HG03432 (cell line): Measurements from ENCODE around the gene SLC1A1.
"Not testable (repeated sequence)": the region's sequence is repeated elsewhere in the genome, so short reads cannot be mapped to it uniquely, and the experiment has no call there.

Experiments used
- ATAC-seq: cut with Tn5 transposase; IDR thresholded peaks from one replicate; pipeline ENCODE4 v1.9.1; 2021; ENCODE audit warnings: mild to moderate bottlenecking, moderate library complexity; ENCODE audit not compliant: unreplicated experiment

The SLC1A1 gene

DNA sequence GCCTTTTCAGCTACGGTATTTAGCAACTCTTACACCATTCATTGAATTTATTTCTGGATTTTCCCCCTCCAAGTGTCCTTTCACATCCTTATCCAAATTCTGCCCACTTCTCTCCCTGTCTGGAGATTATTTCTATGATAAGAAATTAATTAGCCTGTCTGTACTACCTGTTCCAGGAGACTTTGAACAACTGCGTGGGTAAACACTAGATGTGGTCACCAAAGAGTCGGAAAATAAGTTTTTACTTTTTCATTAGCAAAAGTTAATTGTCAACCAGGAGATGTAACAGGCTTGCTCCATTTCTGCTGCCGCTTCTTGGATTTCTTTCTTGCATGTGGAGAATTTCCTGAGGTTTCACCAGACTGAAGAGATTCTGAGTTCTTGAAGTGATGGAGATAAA lies 14.0 kb downstream of the SLC1A1 start:
- no peak for ATAC-seq

GRCh38 chr9:4506490-4506889 lies 16.2 kb downstream of the SLC1A1 start:
- ATAC-seq: no peak

DNA sequence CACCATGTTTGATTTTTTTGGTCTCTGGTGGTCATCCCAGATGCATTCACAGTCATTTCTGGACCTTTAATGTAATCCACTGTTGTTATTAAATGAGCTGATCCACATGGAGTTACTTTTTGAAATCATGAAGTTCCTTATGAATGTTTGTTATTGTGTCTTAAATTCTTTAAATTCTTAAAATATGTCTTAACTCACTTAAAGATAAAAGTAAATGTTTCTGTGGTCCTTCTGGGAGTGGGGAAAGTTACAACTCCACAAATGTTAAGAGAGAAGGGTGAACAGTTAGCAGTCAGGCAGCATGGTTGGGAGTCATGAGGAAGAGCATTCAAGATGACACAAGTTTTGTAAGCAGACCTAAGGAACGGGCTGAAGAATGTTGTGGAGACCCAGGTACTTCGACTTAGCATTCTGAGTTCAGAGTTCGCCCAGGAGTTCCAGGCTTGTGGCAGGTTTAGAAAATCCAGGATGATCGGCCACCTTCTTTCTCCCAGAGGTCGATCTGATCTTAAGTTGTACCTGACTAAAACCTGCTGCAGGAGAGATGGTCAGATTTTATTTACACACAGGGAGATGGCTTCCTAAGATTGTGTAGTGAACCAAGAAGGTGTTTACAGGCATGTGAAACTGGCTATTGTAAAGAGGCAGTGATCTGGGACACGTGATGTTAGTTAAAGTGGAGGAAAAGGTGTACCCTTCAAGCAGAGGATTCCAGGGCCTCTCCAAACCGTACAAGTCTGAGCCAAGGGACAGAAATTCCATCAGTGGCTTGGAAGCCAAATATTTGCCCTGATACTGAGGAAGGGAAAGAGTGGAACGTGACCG lies 17.2 kb downstream of the SLC1A1 start:
- ATAC-seq: peak; percentile 43

GRCh38 chr9:4508246-4508906 lies 18.1 kb downstream of the SLC1A1 start:
- no peak for ATAC-seq

DNA sequence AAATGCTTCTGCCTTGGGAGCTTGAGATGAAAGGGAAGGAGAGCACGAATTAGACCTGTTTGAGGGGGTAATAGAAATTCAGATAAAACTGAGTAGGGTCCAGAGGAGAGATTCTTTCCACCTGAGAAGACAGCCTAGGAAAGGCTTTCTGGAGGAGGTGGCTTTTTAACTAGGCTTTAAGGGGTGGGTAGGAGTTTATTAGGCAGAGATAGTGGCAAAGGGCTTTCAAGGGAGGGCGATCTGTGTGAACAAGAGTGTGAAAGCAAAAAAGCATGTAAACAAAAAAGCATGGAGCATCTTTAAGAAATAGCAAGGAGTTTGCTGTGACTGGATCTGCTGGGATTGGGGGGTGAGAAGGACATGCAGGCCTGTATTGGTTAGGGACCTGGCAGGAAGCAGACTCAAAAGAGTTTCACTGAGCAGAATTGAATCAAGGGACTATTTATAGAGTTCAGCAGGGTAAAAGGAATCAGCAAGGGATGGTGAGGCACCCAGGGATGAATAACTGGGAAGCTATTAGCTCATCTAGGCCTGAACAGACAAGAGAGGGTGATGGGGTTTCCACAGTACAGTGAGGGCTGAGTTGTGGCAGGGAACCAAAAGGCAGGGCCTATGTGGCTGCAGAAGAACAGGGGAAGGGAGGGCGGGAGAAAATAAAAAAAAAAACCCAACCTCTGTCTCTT lies 18.8 kb downstream of the SLC1A1 start:
- ATAC-seq: no peak

- no peak for ATAC-seq
Observed at GRCh38 chr9:4509590-4509984, 19.3 kb downstream of the SLC1A1 start.

DNA sequence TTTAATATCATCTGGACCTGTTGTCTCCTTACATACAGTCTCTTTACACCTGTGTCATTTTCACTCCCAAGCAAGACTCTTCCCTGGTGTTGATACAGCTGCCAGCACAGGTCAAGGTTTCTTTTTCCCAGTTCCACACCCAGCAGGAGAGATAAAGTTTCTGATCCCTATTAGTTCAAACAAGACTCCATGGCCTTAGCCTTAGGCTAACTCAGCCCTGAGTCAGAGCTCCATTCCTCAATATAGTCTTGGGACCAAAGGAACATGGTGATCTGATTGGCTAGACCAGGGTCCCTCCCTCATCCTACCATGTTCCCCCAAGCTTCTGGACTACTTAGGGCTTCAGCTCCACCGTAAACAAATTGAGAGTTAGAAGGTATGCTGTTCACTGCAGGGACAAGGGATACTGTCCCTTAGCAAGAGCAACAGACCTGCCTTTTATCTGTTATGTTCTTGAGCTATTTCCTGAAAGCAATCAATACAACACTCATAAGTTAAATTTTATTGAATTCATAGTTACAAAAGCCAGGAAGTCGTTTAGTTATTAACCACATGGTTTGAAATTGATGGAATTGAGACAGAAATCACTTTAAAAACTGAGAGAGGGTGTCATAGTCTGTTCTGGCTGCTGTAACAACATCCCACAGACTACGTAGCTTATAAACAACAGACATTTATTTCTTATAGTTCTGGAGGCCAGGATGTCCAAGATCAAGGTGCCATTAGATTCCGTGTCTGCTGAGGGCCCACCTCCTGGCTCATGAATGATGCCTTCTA lies 20.5 kb downstream of the SLC1A1 start:
- no peak for ATAC-seq

- no peak for ATAC-seq
Observed at GRCh38 chr9:4514252-4515128, 24.2 kb downstream of the SLC1A1 start.

GRCh38 chr9:4515958-4516375 lies 25.7 kb downstream of the SLC1A1 start:
- no peak for ATAC-seq

DNA sequence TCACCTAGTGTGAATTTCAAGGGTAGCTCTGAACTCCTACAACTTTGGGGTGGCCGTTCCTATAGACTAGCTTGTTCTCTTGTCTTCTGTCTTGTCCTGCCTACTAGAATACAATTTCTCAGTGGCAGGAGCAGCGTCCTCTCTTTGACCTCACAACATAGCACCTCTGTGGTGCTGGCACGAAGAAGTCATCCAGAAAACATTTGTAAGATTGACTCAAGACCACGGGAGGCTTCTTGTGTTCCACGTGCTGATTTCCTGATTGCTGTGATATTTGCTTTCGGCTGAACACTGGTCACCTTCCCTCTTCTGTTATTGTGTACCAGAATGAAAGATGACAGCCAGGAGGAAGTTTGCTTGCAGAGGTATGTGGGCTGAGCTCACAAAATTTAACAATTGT lies 27.0 kb downstream of the SLC1A1 start:
- no peak for ATAC-seq

DNA sequence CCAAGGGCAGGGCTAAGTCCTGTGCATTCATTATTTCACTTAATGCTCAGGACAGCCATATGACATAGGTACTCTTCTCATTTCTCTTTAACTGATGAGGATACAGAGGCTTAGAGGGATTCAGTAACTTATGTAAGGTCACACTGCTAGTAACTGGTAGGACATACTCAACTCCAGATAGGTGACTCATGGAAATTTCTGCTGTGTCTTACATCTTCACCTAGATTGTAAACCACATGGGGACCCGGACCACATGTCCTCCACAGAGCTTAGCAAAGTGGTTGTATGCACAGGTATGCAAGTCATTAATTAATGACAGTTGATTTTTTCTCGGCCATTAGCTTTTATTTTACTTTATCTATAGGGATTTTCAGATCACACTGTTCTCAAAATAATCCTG lies 29.3 kb downstream of the SLC1A1 start:
- ATAC-seq: peak; percentile 45

GRCh38 chr9:4520055-4520454 lies 29.8 kb downstream of the SLC1A1 start:
- ATAC-seq: no peak

DNA sequence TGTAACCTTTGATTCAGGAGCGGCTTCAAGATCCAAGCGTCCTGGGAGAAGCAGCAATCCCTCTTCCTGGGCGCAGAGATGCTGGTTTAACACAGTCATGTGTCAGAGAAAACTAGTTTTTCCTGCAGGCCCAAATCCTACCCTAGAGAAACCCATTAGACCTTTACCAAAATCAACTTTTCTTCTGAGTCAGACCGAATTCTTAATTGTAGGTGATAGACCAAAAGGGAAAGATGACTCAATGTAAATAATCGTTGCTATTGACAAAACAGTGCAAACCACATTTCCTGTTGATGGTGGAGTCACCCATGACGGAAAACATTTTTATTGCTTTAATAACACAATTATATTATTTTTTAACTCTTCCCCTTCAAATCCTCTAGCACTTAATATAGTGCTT lies 40.1 kb downstream of the SLC1A1 start:
- peak; percentile 81 for ATAC-seq

DNA sequence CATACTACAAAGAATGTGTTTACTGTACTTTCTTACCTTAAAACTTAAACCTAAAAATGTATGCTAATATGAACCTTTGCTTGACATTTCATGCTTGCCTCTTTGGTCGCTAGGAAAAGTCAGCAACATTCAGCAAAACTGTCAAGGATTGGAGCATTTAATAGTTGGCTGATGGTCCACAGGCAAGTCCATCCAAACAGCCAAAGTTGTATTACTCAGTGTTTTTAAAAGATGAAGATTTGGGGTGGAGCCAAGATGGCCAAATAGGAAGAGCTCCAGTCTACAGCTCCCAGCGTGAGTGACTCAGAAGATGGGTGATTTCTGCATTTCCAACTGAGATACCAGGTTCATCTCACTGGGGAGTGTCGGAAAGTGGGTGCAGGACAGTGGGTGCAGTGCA lies 40.6 kb downstream of the SLC1A1 start:
- ATAC-seq: not testable (repeated sequence)

DNA sequence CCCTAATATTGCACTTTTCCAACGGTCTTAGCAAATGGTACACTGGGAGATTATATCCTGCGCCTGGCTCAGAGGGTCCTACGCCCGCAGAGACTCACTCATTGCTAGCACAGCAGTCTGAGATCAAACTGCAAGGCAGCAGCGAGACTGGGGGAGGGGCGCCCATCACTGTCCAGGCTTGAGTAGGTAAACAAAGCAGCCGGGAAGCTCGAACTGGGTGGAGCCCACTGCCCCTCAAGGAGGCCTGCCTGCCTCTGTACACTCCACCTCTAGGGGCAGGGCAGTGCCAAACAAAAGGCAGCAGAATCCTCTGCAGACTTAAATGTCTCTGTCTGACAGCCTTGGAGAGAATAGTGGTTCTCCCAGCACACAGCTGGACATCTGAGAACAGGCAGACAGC lies 41.1 kb downstream of the SLC1A1 start:
- not testable (repeated sequence) for ATAC-seq

DNA sequence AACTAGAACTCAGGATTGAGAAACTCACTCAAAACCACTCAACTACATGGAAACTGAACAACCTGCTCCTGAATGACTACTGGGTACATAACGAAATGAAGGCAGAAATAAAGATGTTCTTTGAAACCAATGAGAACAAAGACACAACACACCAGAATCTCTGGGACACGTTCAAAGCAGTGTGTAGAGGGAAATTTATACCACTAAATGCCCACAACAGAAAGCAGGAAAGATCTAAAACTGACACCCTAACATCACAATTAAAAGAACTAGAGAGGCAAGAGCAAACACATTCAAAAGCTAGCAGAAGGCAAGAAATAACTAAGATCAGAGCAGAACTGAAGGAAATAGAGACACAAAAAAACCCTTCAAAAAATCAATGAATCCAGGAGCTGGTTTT lies 43.6 kb downstream of the SLC1A1 start:
- ATAC-seq: not testable (repeated sequence)

DNA sequence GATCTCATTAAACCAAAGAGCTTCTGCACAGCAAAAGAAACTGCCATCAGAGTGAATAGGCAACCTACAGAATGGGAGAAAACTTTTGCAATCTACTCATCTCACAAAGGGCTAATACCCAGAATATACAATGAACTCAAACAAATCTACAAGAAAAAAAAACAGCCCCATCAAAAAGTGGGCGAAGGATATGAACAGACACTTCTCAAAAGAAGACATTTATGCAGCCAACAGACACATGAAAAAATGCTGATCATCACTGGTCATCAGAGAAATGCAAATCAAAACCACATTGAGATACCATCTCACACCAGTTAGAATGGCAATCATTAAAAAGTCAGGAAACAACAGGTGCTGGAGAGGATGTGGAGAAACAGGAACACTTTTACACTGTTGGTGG lies 45.9 kb downstream of the SLC1A1 start:
- not testable (repeated sequence) for ATAC-seq

DNA sequence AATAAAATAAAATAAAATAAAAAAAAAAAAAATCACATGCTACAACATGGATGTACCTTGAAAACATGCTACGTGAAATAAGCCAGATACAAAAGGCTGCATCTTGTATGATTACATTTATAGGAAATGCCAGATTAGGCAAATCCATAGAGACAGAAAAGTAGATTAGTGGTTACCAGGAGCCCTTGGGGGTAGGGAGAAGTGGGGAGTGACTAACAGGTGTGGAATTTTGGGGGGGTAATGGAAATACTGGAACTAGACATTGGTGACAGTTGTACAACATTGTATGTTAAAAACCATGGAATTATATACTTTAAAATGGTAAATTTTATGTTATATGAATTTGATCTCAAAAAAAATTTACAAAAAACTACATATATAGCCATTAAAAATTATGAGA lies 47.3 kb downstream of the SLC1A1 start:
- ATAC-seq: no peak

DNA sequence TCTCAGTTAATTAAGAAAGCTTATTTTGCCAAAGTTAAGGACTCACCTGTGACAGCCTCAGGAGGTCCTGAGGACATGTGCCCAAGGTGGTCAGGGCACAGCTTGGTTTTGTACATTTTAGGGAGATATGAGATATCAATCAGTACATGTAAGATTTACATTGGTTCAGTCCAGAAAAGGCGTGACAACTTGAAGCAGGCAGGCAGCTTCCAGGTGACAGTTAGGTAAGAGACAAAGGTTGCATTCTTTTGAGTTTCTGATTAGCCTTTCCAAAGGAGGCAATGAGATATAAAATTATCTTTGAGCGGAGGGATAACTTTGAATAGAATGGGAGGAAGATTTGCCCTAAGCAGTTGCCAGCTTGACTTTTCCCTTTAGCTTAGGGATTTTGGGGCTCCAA lies 47.8 kb downstream of the SLC1A1 start:
- no peak for ATAC-seq

- ATAC-seq: no peak
Observed at GRCh38 chr9:4538621-4539020, 48.4 kb downstream of the SLC1A1 start.
